ENCODE results near the gene PSMD8. TPM values are rescaled to one million over a fixed set of nuclear protein-coding genes. Genes with fewer than 3 reads are reported as not detected.

Gene PSMD8
- total and polyA plus RNA-seq, 11 donors, result 186 to 690 (median 325) TPM

DNA sequence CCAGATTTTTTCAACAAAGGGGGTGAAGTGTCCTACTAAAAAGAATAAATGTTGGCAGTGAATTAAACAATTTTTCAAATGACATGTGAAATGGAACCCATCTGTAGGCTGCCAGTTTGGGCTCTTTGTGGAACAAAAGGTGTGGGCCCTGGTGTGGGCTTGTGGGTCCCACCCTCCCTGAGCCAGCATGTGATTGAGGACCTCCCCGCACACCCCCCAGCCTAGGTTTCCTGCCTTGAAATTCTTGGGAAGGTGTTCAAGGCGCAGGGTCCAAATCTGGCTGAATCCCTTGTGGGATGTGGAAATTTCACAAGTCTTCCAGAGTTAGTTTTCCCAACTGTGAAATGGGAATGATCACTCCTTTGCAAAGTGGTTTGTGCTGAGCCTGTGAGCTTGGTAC is 9.4 kb downstream of the PSMD8 start:
- H3K27ac ChIP-seq, result no peak overlapping the region
- H3K27me3 ChIP-seq, result peaks cover 0 to 30% (median 0%) of the 10 kb centered on the region in 9 donors
- H3K4me3 ChIP-seq, result no peak overlapping the region
- 92 to 100% (median 95%) methylated on average over 2 of the region's 2 CpGs for WGBS, 4 donors
- TF ChIP-seq POLR2A (IDR thresholded peaks at IDR 0.05), result no peak
- TF ChIP-seq, protein P1, sequence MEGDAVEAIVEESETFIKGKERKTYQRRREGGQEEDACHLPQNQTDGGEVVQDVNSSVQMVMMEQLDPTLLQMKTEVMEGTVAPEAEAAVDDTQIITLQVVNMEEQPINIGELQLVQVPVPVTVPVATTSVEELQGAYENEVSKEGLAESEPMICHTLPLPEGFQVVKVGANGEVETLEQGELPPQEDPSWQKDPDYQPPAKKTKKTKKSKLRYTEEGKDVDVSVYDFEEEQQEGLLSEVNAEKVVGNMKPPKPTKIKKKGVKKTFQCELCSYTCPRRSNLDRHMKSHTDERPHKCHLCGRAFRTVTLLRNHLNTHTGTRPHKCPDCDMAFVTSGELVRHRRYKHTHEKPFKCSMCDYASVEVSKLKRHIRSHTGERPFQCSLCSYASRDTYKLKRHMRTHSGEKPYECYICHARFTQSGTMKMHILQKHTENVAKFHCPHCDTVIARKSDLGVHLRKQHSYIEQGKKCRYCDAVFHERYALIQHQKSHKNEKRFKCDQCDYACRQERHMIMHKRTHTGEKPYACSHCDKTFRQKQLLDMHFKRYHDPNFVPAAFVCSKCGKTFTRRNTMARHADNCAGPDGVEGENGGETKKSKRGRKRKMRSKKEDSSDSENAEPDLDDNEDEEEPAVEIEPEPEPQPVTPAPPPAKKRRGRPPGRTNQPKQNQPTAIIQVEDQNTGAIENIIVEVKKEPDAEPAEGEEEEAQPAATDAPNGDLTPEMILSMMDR (IDR thresholded peaks at IDR 0.05), result no peak
- H3K36me3 ChIP-seq, result peaks cover 11 to 74% (median 65%) of the 10 kb centered on the region in 9 donors
- no peaks in the 10 kb centered on the region for H3K9me3 ChIP-seq
- ATAC-seq (no peak), DNase-seq (no peak)
- H3K4me1 ChIP-seq, result peaks cover 0 to 33% (median 21%) of the 10 kb centered on the region in 12 donors
- intact Hi-C loops (cut with DNase I), result no loop called here

DNA sequence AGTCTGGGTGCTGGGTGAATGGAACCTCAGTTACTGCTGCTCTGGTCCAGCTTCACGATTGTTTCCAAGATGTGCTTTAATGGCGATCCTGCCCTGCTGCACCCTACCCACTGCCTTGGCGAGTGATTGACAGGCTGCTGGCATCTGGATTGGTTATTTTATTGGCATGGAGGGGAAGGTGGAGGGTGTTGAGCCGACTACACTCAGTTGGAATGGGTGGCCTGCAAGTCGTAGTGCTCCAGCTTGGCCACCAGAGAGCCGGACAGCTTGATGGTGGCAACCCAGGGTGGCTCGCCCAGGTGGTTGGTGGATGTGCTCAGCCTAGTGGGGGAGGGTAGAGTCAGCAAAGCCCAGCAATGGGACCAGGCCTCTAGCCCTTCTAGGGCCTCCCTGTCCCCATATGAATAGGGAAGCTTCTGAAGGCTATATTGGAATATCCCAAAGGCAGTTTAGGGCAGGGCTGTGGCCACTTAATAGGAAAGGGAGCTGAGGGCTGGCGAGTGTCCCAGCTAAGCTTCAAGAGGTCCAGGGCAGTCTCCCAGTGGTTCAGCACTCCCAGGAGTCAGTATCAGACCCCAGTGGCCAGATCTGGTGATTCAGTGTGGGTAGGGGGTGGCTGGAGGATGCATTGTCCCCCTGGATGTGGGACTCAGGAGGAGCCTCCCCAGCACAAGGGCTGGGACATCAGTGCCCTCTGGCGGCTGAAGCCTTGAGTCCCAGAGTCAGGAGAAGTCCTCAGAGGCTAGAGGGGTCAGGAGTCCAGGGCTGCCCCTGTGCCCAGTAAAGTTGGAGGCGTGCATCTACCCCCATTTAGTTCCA is 10.0 kb downstream of the PSMD8 start:
- TF ChIP-seq POLR2A (IDR thresholded peaks at IDR 0.05), result no peak
- TF ChIP-seq, protein P1 (IDR thresholded peaks at IDR 0.05), result no peak
- Histone ChIP-seq H3K4me3 (no peak overlapping the region), H3K36me3 (peaks cover 10 to 67% (median 58%) of the 10 kb centered on the region in 9 donors), H3K27ac (no peak overlapping the region), H3K4me1 (peaks cover 0 to 39% (median 25%) of the 10 kb centered on the region in 12 donors), H3K9me3 (no peaks in the 10 kb centered on the region), H3K27me3 (peaks cover 0 to 36% (median 0%) of the 10 kb centered on the region in 9 donors)
- intact Hi-C loops (cut with DNase I), result no loop called here
- ATAC-seq (no peak), DNase-seq (no peak)
- WGBS, 4 donors, result 77 to 88% (median 86%) methylated on average over 9 to 10 of the region's 10 CpGs

DNA sequence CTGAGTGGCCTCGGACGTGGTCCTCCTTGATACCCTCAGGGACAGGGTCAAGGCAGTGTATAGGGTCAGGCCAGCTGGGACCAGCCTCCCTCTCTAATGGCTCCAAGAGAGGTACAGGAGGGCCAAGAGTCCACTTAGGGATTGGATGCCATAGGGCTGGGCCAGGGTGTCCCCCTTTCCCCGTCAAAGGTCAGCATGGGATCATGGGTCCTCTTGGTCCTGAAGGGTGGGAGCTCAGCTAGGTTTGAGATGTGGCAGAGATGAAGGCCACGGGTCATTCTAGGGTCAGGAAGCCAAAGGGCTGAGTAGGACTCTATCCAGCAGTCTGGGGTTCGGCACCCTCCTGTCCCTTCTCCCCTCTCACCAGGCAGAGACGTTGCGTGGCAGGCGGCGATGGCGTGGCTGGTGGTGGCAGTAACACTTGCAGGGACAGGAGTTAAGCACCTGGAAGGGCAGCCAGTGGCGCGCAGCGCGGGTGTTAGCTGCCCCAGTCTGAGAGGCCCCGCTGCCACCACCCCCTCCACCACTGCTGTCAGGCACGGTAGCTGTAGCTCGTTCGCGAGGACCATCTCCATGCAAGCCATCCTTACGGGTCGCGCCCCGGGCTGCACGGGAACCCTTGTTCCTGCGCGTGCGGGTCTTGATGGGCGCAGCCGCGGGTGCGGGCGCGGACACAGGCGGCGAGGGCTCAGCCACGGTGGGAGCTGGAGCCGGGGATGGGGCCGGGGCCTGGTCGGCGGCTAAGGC is 10.9 kb downstream of the PSMD8 start:
- DNase-seq, result peak in 1 of 5 donors; percentile 62
- peaks cover 0 to 36% (median 0%) of the 10 kb centered on the region in 9 donors for H3K27me3 ChIP-seq

More for the DNA sequence above, 10.9 kb downstream of the PSMD8 start:
- intact Hi-C loops (cut with DNase I), result no loop called here
- Histone ChIP-seq H3K27ac (no peak overlapping the region), H3K36me3 (peaks cover 6 to 59% (median 50%) of the 10 kb centered on the region in 9 donors), H3K9me3 (no peaks in the 10 kb centered on the region), H3K4me3 (no peak overlapping the region), H3K4me1 (peaks cover 0 to 42% (median 25%) of the 10 kb centered on the region in 12 donors)
- TF ChIP-seq POLR2A (IDR thresholded peaks at IDR 0.05), result no peak
- TF ChIP-seq, protein P1 (IDR thresholded peaks at IDR 0.05), result peak in 1 of 12 donors; percentile 1
- no peak for ATAC-seq
- WGBS, 4 donors, result 77 to 87% (median 83%) methylated on average over 22 to 40 of the region's 40 CpGs

Measured in heart left ventricle (tissue), 16 donors.